ENCODE data around the gene MAPK9.

DNA sequence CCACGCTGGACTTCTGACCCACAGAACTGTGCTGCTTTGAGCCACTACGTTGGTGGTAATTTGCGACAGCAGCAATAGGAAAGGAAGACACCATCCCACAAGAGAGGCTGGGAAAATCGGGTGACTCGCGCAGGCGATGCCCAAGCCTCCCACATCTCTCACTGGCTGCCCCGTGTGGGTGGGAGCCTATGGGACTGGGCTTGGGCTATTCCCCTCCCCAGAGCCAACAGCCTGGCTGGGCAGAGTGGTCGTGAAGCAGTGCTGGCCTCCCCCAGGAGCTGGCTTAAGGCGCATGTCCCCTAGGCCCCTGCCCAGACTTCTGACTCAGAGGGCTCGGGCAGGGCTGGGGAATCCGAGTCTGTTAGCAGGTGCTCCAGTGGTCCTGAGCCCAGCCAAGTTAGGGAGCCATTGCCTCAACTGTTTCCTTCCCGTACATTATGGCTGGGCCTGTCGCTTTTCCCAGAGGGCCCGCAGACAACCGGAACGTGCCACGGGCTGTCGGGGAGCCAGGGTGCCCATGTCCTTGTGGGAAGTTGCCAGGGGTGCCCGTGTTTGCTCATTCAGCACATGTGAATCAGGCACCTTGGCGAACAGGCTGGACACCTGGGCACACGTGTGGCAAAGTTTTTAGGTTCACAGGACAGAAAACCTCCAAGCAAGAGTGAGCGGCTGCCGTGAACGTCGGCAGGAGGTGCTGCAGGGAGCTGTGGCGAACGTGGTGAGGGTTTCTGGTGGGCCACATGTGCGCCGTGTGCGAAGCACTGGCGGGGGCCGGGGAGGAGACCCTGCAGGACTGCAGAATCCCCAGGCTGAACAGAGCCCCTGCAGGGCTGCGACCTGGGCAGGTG lies 75.9 kb downstream of the MAPK9 start:
- TF ChIP-seq, protein P1, sequence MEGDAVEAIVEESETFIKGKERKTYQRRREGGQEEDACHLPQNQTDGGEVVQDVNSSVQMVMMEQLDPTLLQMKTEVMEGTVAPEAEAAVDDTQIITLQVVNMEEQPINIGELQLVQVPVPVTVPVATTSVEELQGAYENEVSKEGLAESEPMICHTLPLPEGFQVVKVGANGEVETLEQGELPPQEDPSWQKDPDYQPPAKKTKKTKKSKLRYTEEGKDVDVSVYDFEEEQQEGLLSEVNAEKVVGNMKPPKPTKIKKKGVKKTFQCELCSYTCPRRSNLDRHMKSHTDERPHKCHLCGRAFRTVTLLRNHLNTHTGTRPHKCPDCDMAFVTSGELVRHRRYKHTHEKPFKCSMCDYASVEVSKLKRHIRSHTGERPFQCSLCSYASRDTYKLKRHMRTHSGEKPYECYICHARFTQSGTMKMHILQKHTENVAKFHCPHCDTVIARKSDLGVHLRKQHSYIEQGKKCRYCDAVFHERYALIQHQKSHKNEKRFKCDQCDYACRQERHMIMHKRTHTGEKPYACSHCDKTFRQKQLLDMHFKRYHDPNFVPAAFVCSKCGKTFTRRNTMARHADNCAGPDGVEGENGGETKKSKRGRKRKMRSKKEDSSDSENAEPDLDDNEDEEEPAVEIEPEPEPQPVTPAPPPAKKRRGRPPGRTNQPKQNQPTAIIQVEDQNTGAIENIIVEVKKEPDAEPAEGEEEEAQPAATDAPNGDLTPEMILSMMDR (IDR thresholded peaks at IDR 0.05): no peak
- TF ChIP-seq POLR2A (IDR thresholded peaks at IDR 0.05) (no peak), POLR2AphosphoS5 (IDR thresholded peaks at IDR 0.05) (no peak)
